Body of pancreas (tissue), 4 donors: Measurements from ENCODE around the gene PIMREG.

Experiments
- POLR2A ChIP-seq, 3 donors: fragments of 450-650 bp; IDR thresholded peaks; one replicate each; pipeline ENCODE4 v1.6.1; 2016; ENCODE audit warnings: antibody characterized with exemption in 3 of 3, mild to moderate bottlenecking in 2 of 3
- TF ChIP-seq, protein P1 (sequence below), 7 experiments: fragments of 450-650 bp in 4 of 7; fragments of 200-600 bp in 3 of 7; sonication (generic) in 3 of 7; IDR thresholded peaks; one replicate each; pipeline ENCODE4 v1.5.1; 2016 to 2019; ENCODE audit warnings: antibody characterized with exemption in 7 of 7

- TF ChIP-seq, protein P1, sequence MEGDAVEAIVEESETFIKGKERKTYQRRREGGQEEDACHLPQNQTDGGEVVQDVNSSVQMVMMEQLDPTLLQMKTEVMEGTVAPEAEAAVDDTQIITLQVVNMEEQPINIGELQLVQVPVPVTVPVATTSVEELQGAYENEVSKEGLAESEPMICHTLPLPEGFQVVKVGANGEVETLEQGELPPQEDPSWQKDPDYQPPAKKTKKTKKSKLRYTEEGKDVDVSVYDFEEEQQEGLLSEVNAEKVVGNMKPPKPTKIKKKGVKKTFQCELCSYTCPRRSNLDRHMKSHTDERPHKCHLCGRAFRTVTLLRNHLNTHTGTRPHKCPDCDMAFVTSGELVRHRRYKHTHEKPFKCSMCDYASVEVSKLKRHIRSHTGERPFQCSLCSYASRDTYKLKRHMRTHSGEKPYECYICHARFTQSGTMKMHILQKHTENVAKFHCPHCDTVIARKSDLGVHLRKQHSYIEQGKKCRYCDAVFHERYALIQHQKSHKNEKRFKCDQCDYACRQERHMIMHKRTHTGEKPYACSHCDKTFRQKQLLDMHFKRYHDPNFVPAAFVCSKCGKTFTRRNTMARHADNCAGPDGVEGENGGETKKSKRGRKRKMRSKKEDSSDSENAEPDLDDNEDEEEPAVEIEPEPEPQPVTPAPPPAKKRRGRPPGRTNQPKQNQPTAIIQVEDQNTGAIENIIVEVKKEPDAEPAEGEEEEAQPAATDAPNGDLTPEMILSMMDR (IDR thresholded peaks at IDR 0.05) = peak; percentile 81 to 98 (median 86)
- TF ChIP-seq POLR2A (IDR thresholded peaks at IDR 0.05) = no peak
These were observed 29.0 kb downstream of the PIMREG start for GRCh38 chr17:6473128-6473767.
